Gastrocnemius medialis (tissue), 4 donors: ENCODE results near the gene ZNRF3. TPM values are rescaled to one million over a fixed set of nuclear protein-coding genes. Genes with fewer than 3 reads are reported as not detected.

Experiments
- ATAC-seq, 2 donors: fragments of 150-250 bp; one replicate each; pipeline ENCODE4 v1.9.1; 2016
- DNase-seq, 2 donors: peaks; one replicate each; pipeline ENCODE4 v3.0.0-alpha.2; 2019
- H3K27ac ChIP-seq, 4 donors: fragments of 200-600 bp; sonication (generic); 1 replicate in 1 of 4; 2 replicates in 3 of 4; pipeline ENCODE4 v1.5.1; 2016 to 2018; ENCODE audit warnings: mild to moderate bottlenecking in 2 of 4, moderate library complexity in 1 of 4
- H3K27me3 ChIP-seq, 3 donors: fragments of 200-600 bp; sonication (generic) in 2 of 3; 1 replicate in 1 of 3; 2 replicates in 2 of 3; pipeline versions ENCODE4 v1.5.1 to v1.6.0; 2016 to 2019; ENCODE audit warnings: mild to moderate bottlenecking in 1 of 3, moderate library complexity in 1 of 3
- H3K36me3 ChIP-seq, 2 donors: fragments of 200-600 bp; sonication (generic) in 1 of 2; one replicate each; pipeline ENCODE4 v1.5.1; 2017 to 2018
- H3K4me1 ChIP-seq, 2 donors: fragments of 200-600 bp; sonication (generic) in 1 of 2; one replicate each; pipeline ENCODE4 v1.5.1; 2016 to 2017; ENCODE audit warnings: mild to moderate bottlenecking in 2 of 2
- H3K4me3 ChIP-seq, 4 donors: fragments of 200-600 bp; sonication (generic) in 3 of 4; 1 replicate in 1 of 4; 2 replicates in 3 of 4; pipeline ENCODE4 v1.5.1; 2016 to 2019; ENCODE audit warnings: mild to moderate bottlenecking in 2 of 4
- H3K9me3 ChIP-seq, 3 donors: fragments of 200-600 bp; sonication (generic) in 2 of 3; 1 replicate in 1 of 3; 2 replicates in 2 of 3; pipeline ENCODE4 v1.5.1; 2016 to 2019
- CTCF ChIP-seq, 5 experiments: fragments of 450-650 bp in 3 of 5; fragments of 200-600 bp in 2 of 5; sonication (generic) in 2 of 5; IDR thresholded peaks in 4 of 5; conservative IDR thresholded peaks in 1 of 5; 1 replicate in 4 of 5; 2 replicates in 1 of 5; pipeline ENCODE4 v1.5.1; 2016 to 2019; ENCODE audit warnings: antibody characterized with exemption in 5 of 5, mild to moderate bottlenecking in 3 of 5, moderate library complexity in 3 of 5
- POLR2A ChIP-seq, 2 donors: fragments of 450-650 bp; IDR thresholded peaks; one replicate each; pipeline ENCODE4 v1.6.1; 2017; ENCODE audit warnings: antibody characterized with exemption in 2 of 2, mild to moderate bottlenecking in 2 of 2, moderate library complexity in 2 of 2
- in situ Hi-C, 4 donors: fragments of 200-750 bp; cut with MboI; loops; one replicate each; pipeline versions ENCODE4 v1.15.0 to v1.8.0; 2017; ENCODE audit warnings: low sequenced_read_pairs in 4 of 4
- intact Hi-C: fragments of 100-400 bp; cut with DNase I; formaldehyde crosslinking; loops from one replicate; pipeline ENCODE4 v1.15.1; 2023; ENCODE audit warnings: low total_unique reads
- total RNA-seq, 4 donors: library from RNA; depleted of rRNA; stranded (reverse); fragments of >200 nt; gene quantifications; one replicate each; pipeline versions ENCODE4 v1.1.0 to v1.2.3, GENCODE V29; 2016

The ZNRF3 gene
- total RNA-seq, 4 donors from 2014 or later, result 7.8 to 19.1 (median 11.1) TPM

DNA sequence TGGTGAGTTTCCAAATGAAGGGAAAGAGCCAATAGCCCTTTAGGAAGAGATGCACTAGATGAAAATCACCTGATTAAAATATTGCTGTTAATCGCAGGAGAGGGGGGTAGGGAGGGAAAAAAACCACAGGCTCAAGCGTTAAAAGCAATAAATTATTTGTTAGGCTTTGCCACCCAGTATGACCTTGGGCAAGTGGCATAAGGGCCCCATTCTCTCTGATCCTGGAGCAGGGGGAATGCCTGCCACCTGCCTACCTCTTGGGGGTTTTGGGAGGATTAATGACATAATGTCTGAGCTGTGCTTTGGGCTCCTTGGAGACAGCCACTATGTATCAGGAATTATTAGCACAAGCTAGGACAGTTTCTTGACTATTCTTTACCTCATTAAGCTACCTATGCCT, 80.0 kb downstream of the ZNRF3 start:
- TF ChIP-seq CTCF (IDR thresholded peaks at IDR 0.05 in 4 of 5, conservative IDR thresholded peaks at IDR 0.05 in 1 of 5) (no peak), POLR2A (IDR thresholded peaks at IDR 0.05) (no peak)
- DNase-seq (no peak), ATAC-seq (no peak)
- in situ Hi-C loops (no loop called here), intact Hi-C loops (no loop called here)
- no peaks in the 10 kb centered on the region for H3K36me3 ChIP-seq
- H3K9me3 ChIP-seq, result no peaks in the 10 kb centered on the region
- H3K27me3 ChIP-seq, result no peaks in the 10 kb centered on the region
- no peak overlapping the region for H3K27ac ChIP-seq
- H3K4me3 ChIP-seq, result no peak overlapping the region
- peaks cover 28 to 29% of the 10 kb centered on the region in 2 donors for H3K4me1 ChIP-seq

- no peak for ATAC-seq
- intact Hi-C loops (no loop called here), in situ Hi-C loops (no loop called here)
- H3K4me1 ChIP-seq, result peaks cover under 1 to 8% of the 10 kb centered on the region in 2 donors
- no peak for DNase-seq
- no peaks in the 10 kb centered on the region for H3K36me3 ChIP-seq
- H3K9me3 ChIP-seq, result no peaks in the 10 kb centered on the region
- TF ChIP-seq CTCF (IDR thresholded peaks at IDR 0.05 in 4 of 5, conservative IDR thresholded peaks at IDR 0.05 in 1 of 5) (no peak), POLR2A (IDR thresholded peaks at IDR 0.05) (no peak)
- H3K27ac ChIP-seq, result no peak overlapping the region
- no peak overlapping the region for H3K4me3 ChIP-seq
- H3K27me3 ChIP-seq, result no peaks in the 10 kb centered on the region
Observed at GRCh38 chr22:28967163-28967665, 83.8 kb downstream of the ZNRF3 start.

DNA sequence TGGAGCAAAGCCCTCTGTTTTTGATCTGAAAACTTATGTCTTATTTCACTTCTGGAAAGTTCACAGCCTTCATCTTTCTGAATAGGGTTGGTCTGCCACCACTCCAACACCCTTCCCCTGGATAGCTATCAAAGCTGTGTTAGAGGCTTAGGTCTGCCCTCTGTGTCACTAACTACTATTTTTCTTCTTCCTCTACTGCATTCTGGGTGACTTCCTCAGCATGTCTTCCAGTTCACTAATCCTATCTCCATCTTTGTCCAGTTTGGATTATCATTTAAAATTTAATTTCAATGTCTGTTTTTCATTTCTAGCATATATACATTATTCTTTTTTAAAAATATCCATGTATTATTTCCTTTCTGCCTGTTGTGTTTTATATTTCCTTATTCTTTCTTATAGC, 84.6 kb downstream of the ZNRF3 start:
- no peak for DNase-seq
- Histone ChIP-seq H3K4me3 (no peak overlapping the region), H3K4me1 (peaks cover 0 to 8% of the 10 kb centered on the region in 2 donors), H3K27ac (no peak overlapping the region), H3K36me3 (no peaks in the 10 kb centered on the region), H3K27me3 (no peaks in the 10 kb centered on the region), H3K9me3 (no peaks in the 10 kb centered on the region)
- intact Hi-C loops, result no loop called here
- in situ Hi-C loops, result no loop called here
- no peak for TF ChIP-seq POLR2A (IDR thresholded peaks at IDR 0.05)
- TF ChIP-seq CTCF (IDR thresholded peaks at IDR 0.05 in 4 of 5, conservative IDR thresholded peaks at IDR 0.05 in 1 of 5), result no peak
- ATAC-seq, result no peak

DNA sequence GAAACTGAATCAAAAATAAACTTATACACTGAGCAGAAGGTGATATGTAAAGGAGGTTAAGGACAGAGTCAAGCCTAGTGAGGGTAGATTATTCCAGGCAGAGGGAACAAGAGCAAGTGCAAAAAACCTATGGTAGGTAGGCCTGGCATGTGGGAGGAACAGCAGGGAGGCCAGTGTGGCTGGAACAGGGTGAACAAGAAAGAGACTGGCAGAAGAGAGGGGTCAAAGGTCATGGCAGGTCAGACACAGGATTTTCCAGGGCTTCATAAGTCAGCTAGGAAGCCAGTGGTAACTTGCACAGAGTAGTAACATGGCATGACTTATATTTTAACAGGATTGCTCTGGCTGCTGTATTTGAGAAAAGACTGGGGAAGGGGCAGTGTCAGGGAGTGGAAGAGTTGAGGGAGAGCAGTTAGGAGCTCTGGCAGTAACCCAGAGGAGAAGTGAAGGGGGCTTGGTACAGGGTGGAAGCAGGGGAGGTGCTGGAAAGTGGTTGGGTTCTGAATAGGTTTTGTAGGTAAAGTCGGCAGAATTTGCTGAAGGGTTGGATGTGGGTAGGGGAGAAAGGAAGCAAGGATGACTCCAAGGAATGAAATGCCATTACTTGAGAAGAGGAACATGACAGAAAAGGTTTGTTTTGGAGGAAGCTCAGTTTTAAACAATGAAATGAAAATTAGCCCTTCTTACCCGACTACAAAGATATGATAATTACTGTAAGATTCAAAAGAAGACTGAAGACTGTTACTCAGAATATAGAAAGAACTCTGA, 86.2 kb downstream of the ZNRF3 start:
- H3K4me3 ChIP-seq, result no peak overlapping the region
- H3K36me3 ChIP-seq, result no peaks in the 10 kb centered on the region
- in situ Hi-C loops, result no loop called here
- H3K9me3 ChIP-seq, result no peaks in the 10 kb centered on the region
- peaks cover 0 to 8% of the 10 kb centered on the region in 2 donors for H3K4me1 ChIP-seq
- TF ChIP-seq CTCF (IDR thresholded peaks at IDR 0.05 in 4 of 5, conservative IDR thresholded peaks at IDR 0.05 in 1 of 5) (no peak), POLR2A (IDR thresholded peaks at IDR 0.05) (no peak)
- H3K27me3 ChIP-seq, result no peaks in the 10 kb centered on the region
- no peak overlapping the region for H3K27ac ChIP-seq
- ATAC-seq (no peak), DNase-seq (no peak)
- intact Hi-C loops, result no loop called here
